Measurements from ENCODE around the gene SPCS1. TPM values are rescaled to one million over a fixed set of nuclear protein-coding genes. Genes with fewer than 3 reads are reported as not detected.

Gene SPCS1
- total RNA-seq, 4 donors from 2014 or later: 65.8 to 138 (median 123) TPM

- H3K27ac ChIP-seq: no peak overlapping the region
- H3K27me3 ChIP-seq: no peaks in the 10 kb centered on the region
- TF ChIP-seq CTCF (IDR thresholded peaks at IDR 0.05) (no peak), POLR2A (IDR thresholded peaks at IDR 0.05) (no peak)
- no peaks in the 10 kb centered on the region for H3K9me3 ChIP-seq
- DNase-seq: no peak
- intact Hi-C loops (cut with DNase I): loop anchor here (10.0 kb wide), 1 partner anchor 332 kb away; no protein-coding TSS in a partner anchor
- no peaks in the 10 kb centered on the region for H3K4me1 ChIP-seq
- peaks cover 10 to 100% (median 34%) of the 10 kb centered on the region in 3 donors for H3K36me3 ChIP-seq
- WGBS, 2 donors: 96 to 100% methylated on average over 4 to 5 of the region's 5 CpGs
- H3K4me3 ChIP-seq: no peak overlapping the region
Measured at GRCh38 chr3:52743152-52743551, 37.2 kb downstream of the SPCS1 start.

GRCh38 chr3:52743721-52744120, 37.8 kb downstream of the SPCS1 start:
- TF ChIP-seq POLR2A (IDR thresholded peaks at IDR 0.05): no peak
- DNase-seq: no peak
- Histone ChIP-seq H3K4me1 (no peaks in the 10 kb centered on the region), H3K4me3 (no peak overlapping the region), H3K27ac (no peak overlapping the region), H3K9me3 (no peaks in the 10 kb centered on the region), H3K27me3 (no peaks in the 10 kb centered on the region), H3K36me3 (peaks cover 10 to 100% (median 38%) of the 10 kb centered on the region in 3 donors)
- WGBS, 2 donors: 82 to 84% methylated on average over 2 of the region's 2 CpGs
- intact Hi-C loops (cut with DNase I): loop anchor here (10.0 kb wide), 1 partner anchor 331 kb away; no protein-coding TSS in a partner anchor

- Histone ChIP-seq H3K27me3 (no peaks in the 10 kb centered on the region), H3K36me3 (peaks cover 4 to 98% (median 18%) of the 10 kb centered on the region in 3 donors), H3K9me3 (no peaks in the 10 kb centered on the region), H3K27ac (no peak overlapping the region), H3K4me1 (no peaks in the 10 kb centered on the region), H3K4me3 (no peak overlapping the region)
- intact Hi-C loops (cut with DNase I): no loop called here
- TF ChIP-seq POLR2A (IDR thresholded peaks at IDR 0.05): no peak
- TF ChIP-seq CTCF (IDR thresholded peaks at IDR 0.05): no peak
- no peak for DNase-seq
- WGBS, 2 donors: 77 to 83% methylated on average over 3 of the region's 3 CpGs
Measured at GRCh38 chr3:52752045-52752660, 46.2 kb downstream of the SPCS1 start.

DNA sequence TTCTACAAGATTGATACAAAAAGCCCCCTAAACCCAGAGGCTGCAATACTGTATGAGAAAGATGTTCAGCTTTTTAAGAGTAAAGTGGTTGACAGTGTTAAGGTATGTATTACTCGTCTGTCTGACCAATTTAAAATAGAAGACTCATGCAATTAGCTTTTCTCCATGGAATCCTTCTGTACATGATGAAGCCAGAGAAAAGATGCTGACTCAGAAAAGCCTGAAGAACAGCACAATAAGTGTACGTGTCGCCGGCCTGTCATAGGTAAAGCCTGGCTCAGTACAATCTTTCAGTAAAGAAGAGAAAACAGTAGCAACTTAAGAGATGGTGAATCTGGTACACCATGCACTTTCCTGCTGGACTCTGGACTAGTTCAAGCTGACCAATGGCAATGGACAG, 48.5 kb downstream of the SPCS1 start:
- DNase-seq: no peak
- Histone ChIP-seq H3K4me1 (no peaks in the 10 kb centered on the region), H3K36me3 (peaks cover 4 to 98% (median 14%) of the 10 kb centered on the region in 3 donors), H3K4me3 (no peak overlapping the region), H3K27me3 (no peaks in the 10 kb centered on the region), H3K9me3 (no peaks in the 10 kb centered on the region), H3K27ac (no peak overlapping the region)
- intact Hi-C loops (cut with DNase I): no loop called here
- whole genome bisulfite sequencing, 2 donors: 76 to 83% methylated on average over 4 of the region's 4 CpGs
- TF ChIP-seq CTCF (IDR thresholded peaks at IDR 0.05) (no peak), POLR2A (IDR thresholded peaks at IDR 0.05) (no peak)

- H3K4me1 ChIP-seq: no peaks in the 10 kb centered on the region
- no peaks in the 10 kb centered on the region for H3K27me3 ChIP-seq
- H3K27ac ChIP-seq: no peak overlapping the region
- DNase-seq: no peak
- no peak overlapping the region for H3K4me3 ChIP-seq
- 88 to 100% methylated on average over 1 of the region's 1 CpG for WGBS, 2 donors
- H3K9me3 ChIP-seq: no peaks in the 10 kb centered on the region
- TF ChIP-seq POLR2A (IDR thresholded peaks at IDR 0.05) (no peak), CTCF (IDR thresholded peaks at IDR 0.05) (no peak)
- intact Hi-C loops (cut with DNase I): no loop called here
- H3K36me3 ChIP-seq: peaks cover under 1 to 98% (median 11%) of the 10 kb centered on the region in 3 donors
Measured at GRCh38 chr3:52756141-52756540, 50.2 kb downstream of the SPCS1 start.

Small RNA genes lying within 50 kb of the gene (small RNA-seq; reads per million reads assigned to genes)
- gene AC006254.2 (0 reads per million in 4 donors), gene RF00569 (8,995 to 26,291 (median 17,859) reads per million in 4 donors), gene RF01183 (0 reads per million in 4 donors), gene SNORD19 (0 to 0.27 (median 0) reads per million in 4 donors), gene SNORD19B (0 reads per million in 4 donors), gene SNORD69 (3,019 to 3,988 (median 3,633) reads per million in 4 donors)

Other genes starting within 250 kb of the SPCS1 start
- gene STAB1, start 210.8 kb upstream of the SPCS1 start, total RNA-seq: 10 to 100 TPM in 3 of 4 donors, 1 to 10 TPM in 1; 5.6 to 69.4 (median 32.3) TPM
- gene NT5DC2, start 172.2 kb upstream of the SPCS1 start, total RNA-seq: 10 to 100 TPM; 58.9 to 79.5 (median 70.2) TPM
- gene UQCC5, start 169.5 kb upstream of the SPCS1 start, total RNA-seq: 1 to 10 TPM in 3 of 4 donors, under 1 TPM in 1; 0.32 to 5.1 (median 1.9) TPM
- 10 to 100 TPM; 34.0 to 76.4 (median 63.7) TPM for gene PBRM1, start 20.2 kb upstream of the SPCS1 start, total RNA-seq
- 100 to 1,000 TPM in 3 of 4 donors, 10 to 100 TPM in 1; 95.8 to 184 (median 112) TPM for gene GNL3, start 20.1 kb upstream of the SPCS1 start, total RNA-seq
- 10 to 100 TPM; 10.6 to 34.7 (median 26.0) TPM for gene GLT8D1, start 315 bp upstream of the SPCS1 start, total RNA-seq
- 10 to 100 TPM in 3 of 4 donors, 1 to 10 TPM in 1; 8.0 to 16.6 (median 14.6) TPM for gene NEK4, start 64.8 kb downstream of the SPCS1 start, total RNA-seq
- not detected for gene ITIH1, start 71.5 kb downstream of the SPCS1 start, total RNA-seq
- gene ITIH3, start 88.7 kb downstream of the SPCS1 start, total RNA-seq: 1 to 10 TPM in 2 of 4 donors, under 1 TPM in 1, not detected in 1; 0.26 to 3.7 (median 1.3) TPM
- 1 to 10 TPM in 3 of 4 donors, under 1 TPM in 1; 0.22 to 2.3 (median 1.5) TPM for gene ITIH4, start 124.6 kb downstream of the SPCS1 start, total RNA-seq
- gene MUSTN1, start 128.9 kb downstream of the SPCS1 start, total RNA-seq: 10 to 100 TPM in 1 of 4 donors, 1 to 10 TPM in 2, not detected in 1; 4.2 to 15.7 (median 5.7) TPM
- gene STIMATE, start 191.4 kb downstream of the SPCS1 start, total RNA-seq: 10 to 100 TPM in 3 of 4 donors, 1 to 10 TPM in 1; 7.0 to 14.7 (median 12.4) TPM